ENCODE measurements around the gene FSTL4.

FSTL4 gene

DNA sequence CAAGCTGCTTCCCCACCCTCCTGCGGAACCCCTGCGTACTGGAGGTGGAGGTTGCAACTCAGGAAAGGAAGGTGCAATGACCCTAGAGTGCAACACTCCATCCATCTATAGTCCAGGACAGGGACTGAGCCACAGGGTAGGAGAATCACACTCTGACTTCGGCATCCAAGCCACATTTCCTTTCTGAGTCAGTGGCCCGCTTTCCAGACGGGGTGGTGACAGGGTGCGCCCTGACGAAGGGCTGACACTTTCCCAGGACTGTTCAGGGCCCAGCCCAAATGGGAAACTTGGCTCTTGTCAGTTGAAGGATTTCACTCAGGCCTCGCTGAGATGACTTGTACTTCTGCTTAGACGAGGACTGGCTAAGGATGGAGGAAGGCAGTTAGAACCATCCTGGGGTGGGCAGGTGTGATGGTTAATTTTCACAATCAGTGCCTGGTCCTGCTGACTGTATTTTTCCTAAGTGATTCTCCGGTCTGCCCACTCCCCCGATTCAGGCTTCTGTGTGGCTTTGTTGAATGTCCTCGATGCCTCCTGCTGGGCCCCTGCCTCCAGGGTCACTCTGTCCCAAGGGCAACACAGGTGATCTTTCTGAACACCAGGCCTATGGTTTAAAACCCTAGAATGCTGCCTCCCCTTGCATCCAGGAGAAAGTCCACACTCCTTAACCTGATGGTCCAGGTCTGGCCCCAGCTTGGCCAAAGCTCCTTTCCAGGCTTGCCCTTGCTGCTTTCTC lies 228.1 kb downstream of the FSTL4 start:
- no peak for DNase-seq
- Mint-ChIP-seq H3K27me3 (peaks cover 35% of the 10 kb centered on the region), H3K27ac (no peak overlapping the region), H3K4me1 (ENCODE audit: low read depth) (peaks cover 3% of the 10 kb centered on the region), H3K9me3 (no peaks in the 10 kb centered on the region), H3K36me3 (ENCODE audit: low read depth) (no peaks in the 10 kb centered on the region), H3K4me3 (no peak overlapping the region)

DNA sequence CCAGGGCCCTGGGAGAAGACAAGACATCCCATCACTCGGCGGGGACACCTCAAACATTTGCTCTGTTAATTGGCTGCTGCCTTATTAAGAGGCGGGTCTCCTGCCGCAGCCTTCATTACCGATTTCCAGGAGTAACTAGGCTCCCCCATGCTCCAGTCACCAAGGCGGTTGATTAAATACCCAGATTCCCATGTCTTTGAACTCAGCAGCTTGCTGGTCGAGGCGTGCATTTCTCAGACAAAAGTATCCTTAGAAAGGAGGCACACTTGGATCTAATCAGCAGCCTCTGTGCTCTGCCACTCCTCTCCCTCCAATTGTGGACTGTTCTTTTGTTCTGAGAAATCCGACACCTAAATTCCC lies 228.8 kb downstream of the FSTL4 start:
- H3K4me1 Mint-ChIP-seq (ENCODE audit: low read depth), result peaks cover 3% of the 10 kb centered on the region
- no peak for DNase-seq
- H3K27ac Mint-ChIP-seq, result no peak overlapping the region
- no peaks in the 10 kb centered on the region for H3K36me3 Mint-ChIP-seq (ENCODE audit: low read depth)
- no peak overlapping the region for H3K4me3 Mint-ChIP-seq
- H3K9me3 Mint-ChIP-seq, result no peaks in the 10 kb centered on the region
- H3K27me3 Mint-ChIP-seq, result peaks cover 32% of the 10 kb centered on the region

- no peak overlapping the region for H3K27ac Mint-ChIP-seq
- H3K27me3 Mint-ChIP-seq, result peaks cover 31% of the 10 kb centered on the region
- H3K36me3 Mint-ChIP-seq (ENCODE audit: low read depth), result no peaks in the 10 kb centered on the region
- peaks cover under 1% of the 10 kb centered on the region for H3K9me3 Mint-ChIP-seq
- peaks cover 3% of the 10 kb centered on the region for H3K4me1 Mint-ChIP-seq (ENCODE audit: low read depth)
- no peak overlapping the region for H3K4me3 Mint-ChIP-seq
- DNase-seq, result no peak
Observed at GRCh38 chr5:133382661-133383579, 229.4 kb downstream of the FSTL4 start.

DNA sequence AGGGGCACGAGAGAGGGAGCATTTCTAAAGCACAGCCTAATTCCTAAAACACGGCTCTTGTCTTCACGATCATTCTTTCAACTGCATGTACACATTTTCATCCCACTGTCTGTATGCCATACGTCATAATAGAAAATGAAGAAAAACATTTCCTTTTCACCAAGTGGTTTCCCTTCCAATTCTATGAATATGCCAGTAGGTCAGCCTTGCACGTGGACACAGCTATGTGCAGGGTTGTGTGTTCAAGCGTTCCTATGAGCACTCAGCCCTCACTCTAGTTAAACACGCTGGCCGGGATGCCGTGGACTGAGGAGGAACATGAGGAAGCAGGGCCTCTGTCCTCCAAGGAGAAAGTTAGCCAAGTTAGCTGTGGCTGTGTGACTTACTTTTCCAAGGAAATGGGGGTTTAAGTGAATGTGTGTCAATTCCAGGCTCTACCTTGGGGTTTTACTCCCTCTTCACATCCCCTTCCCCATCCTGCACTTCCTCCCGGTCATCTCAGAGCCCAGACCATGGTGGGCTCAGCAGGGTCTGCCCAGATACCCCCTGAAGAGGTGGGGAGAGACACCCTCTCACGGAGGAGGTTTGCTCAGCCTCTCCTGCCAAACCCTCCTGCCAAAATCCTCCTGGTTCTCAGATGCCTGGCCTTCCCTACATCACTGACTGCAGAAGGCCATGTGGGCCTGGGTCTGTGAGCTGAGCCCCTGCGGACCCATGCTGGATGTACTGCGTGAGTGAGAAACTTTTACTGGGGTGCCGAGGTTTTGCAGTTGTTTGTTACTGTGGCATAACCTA lies 230.6 kb downstream of the FSTL4 start:
- peaks cover 3% of the 10 kb centered on the region for H3K4me1 Mint-ChIP-seq (ENCODE audit: low read depth)
- H3K36me3 Mint-ChIP-seq (ENCODE audit: low read depth), result no peaks in the 10 kb centered on the region
- no peak overlapping the region for H3K27ac Mint-ChIP-seq
- H3K27me3 Mint-ChIP-seq, result peaks cover 30% of the 10 kb centered on the region
- DNase-seq, result no peak
- H3K9me3 Mint-ChIP-seq, result peaks cover 12% of the 10 kb centered on the region
- H3K4me3 Mint-ChIP-seq, result no peak overlapping the region

DNA sequence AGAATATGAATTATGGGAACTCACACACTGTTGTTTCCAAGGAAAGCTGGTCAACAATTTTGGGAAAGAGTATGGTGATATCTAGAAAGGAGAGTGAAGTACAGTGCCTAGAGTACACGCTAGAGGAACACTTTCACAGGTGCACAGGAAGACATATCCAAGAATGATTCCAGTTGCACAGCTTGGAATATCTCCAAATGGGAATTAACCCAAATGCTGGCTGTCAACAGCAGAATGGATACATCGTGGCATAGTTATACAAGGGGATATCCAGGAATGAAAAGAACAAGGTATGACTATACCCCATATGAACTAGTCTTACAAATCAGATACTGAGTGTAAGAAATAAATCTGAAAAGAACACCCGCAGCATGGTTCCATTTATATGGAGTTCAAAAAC lies 231.3 kb downstream of the FSTL4 start:
- Mint-ChIP-seq H3K9me3 (peaks cover 17% of the 10 kb centered on the region), H3K36me3 (ENCODE audit: low read depth) (no peaks in the 10 kb centered on the region), H3K27me3 (peaks cover 23% of the 10 kb centered on the region), H3K4me1 (ENCODE audit: low read depth) (no peaks in the 10 kb centered on the region), H3K4me3 (no peak overlapping the region), H3K27ac (no peak overlapping the region)
- no peak for DNase-seq

DNA sequence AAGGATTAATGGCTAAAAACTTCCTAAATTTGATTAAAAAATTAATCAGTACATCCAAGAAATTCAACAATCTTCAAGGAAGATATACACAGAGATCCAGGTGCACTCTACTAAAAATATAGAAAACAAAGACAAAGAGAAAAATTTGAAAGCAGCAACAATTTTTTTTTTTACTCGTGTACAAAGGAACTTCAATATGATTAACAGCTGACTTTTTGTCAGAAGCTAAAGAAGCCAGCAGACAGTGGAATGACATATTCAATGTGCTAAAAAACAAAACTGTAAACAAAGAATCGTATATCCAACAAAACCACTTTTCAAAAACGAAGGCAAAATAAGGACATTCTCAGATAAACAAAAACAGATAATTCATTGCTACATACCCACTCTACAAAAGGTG lies 234.6 kb downstream of the FSTL4 start:
- Mint-ChIP-seq H3K4me3 (no peak overlapping the region), H3K4me1 (ENCODE audit: low read depth) (no peaks in the 10 kb centered on the region), H3K9me3 (peaks cover 21% of the 10 kb centered on the region), H3K36me3 (ENCODE audit: low read depth) (no peaks in the 10 kb centered on the region), H3K27ac (no peak overlapping the region), H3K27me3 (peaks cover 27% of the 10 kb centered on the region)
- DNase-seq, result no peak

DNA sequence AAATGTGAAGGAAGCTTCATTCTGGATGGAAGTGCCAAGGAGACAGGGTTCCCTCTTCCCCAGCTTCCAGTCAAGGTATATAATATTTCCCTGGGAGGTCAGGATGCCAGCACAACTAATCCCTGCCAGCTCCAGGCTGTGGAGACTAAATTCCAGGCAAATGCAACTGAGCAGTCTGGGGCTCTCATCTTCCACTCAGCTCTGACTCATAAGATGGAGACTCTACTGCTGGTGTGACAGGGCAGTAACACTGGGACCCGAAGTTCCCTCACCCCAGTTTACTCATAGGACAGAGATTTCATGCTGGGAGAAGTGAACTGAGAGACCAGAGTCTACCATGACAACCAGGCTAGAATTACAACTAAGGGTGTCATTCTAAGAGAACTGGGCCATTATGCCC lies 235.4 kb downstream of the FSTL4 start:
- Mint-ChIP-seq H3K4me1 (ENCODE audit: low read depth) (no peaks in the 10 kb centered on the region), H3K36me3 (ENCODE audit: low read depth) (no peaks in the 10 kb centered on the region), H3K4me3 (no peak overlapping the region), H3K9me3 (peaks cover 21% of the 10 kb centered on the region), H3K27me3 (peaks cover 21% of the 10 kb centered on the region), H3K27ac (no peak overlapping the region)
- no peak for DNase-seq

DNA sequence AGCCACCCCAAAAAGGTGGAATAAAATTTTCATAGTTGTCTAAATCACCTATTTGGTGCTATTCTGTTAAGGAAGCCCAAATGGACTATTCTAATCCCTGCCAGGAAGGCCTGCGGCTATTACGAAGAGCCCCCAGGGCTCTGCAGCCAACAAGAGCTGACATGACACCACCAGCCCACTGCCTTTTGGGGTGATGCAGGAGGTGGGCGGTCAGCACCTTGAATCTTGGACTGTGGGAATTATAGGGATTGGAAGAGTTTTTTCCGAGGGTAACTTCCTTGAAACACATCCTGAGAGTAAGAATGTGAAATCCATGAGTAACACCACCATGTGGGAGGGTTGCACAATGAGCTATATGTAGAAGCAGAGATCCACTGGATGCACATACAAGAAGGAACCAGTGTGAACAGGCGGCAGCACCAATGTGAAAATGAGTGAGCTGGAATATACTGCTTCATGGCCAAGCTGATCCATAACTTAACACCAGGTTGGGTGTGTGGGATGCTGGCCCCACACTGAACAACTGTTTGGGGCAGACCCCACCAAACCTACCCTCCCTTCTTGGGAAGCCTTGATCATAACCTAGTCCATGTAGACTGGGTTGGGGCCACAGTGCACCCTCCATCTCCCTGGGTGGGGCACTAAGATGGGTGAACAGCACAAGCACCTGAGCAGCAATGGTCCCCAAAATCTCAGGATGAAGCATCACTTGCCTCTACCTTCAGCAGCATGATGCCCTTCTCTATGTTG lies 239.0 kb downstream of the FSTL4 start:
- peaks cover 26% of the 10 kb centered on the region for H3K27me3 Mint-ChIP-seq
- DNase-seq, result no peak
- H3K27ac Mint-ChIP-seq, result no peak overlapping the region
- H3K36me3 Mint-ChIP-seq (ENCODE audit: low read depth), result no peaks in the 10 kb centered on the region
- no peak overlapping the region for H3K4me3 Mint-ChIP-seq
- H3K9me3 Mint-ChIP-seq, result peaks cover 21% of the 10 kb centered on the region
- no peaks in the 10 kb centered on the region for H3K4me1 Mint-ChIP-seq (ENCODE audit: low read depth)

DNA sequence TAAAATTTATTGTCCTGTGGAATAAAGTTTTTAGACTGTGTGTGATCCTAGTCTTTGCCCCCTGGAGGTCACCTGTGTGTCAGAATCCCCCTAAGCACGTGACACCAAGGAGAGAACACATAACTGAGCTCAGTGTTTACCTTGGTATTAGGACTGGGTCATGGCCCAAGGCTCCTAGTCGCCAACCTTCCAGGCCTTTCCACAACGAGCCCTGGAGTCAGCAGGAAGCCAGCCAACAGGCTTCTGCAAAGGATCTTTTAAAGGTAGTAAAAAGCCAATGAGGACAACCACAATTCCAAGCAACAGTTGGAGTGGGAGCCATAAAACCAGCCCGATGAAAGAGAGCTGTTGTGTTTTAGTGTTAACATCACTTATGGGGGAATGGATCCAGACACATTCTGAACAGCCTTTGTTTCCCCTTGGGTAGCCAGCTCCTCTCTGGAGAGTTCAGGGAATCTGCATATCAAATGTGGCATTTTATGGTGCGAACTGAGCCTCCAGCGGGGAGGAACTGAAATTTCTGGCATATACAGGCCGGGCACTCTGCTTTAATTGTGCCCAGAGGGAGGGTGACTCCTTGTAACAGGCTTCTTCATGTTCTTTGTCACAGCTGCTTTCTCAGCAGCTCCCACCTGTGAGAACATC lies 239.9 kb downstream of the FSTL4 start:
- H3K27me3 Mint-ChIP-seq, result peaks cover 25% of the 10 kb centered on the region
- DNase-seq, result no peak
- no peak overlapping the region for H3K27ac Mint-ChIP-seq
- no peaks in the 10 kb centered on the region for H3K4me1 Mint-ChIP-seq (ENCODE audit: low read depth)
- no peaks in the 10 kb centered on the region for H3K36me3 Mint-ChIP-seq (ENCODE audit: low read depth)
- H3K4me3 Mint-ChIP-seq, result no peak overlapping the region
- H3K9me3 Mint-ChIP-seq, result peaks cover 15% of the 10 kb centered on the region

DNA sequence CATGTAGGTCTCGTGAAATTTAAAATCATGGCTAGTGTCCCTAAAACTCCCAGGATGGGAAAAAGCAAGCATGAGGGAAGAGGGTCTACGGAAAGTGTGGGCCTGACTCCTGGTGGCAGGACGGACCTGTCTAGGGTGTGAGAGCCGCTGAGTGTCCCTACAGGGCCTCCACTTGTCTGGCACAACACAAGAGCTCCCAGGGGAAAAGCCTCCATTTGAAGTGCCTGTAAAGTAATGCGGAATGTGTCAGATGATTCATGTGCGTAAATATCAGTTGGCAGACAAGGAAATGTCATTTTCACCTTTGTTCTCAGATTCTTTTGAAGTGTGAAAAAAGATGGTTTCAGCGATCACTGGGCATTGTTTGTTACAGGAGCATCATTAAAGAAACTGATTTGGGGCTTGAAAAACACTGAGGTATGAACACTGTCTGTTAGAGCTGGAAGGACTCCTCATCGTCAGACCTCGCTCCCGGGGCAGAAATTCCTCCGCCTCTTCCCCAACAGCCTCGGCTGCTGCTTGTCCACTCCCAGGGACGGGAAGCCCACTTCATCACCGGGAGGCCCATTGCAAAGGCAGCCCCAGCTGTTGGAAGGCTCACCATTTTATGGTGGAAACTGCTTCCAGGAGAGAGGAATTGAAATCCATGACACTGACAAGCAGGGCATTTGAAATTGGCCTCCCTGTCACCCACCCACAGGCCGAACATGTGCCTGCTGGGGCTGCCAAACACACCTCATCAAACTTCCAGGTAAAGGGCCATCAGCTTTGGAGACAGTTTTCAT lies 240.8 kb downstream of the FSTL4 start:
- H3K36me3 Mint-ChIP-seq (ENCODE audit: low read depth), result no peaks in the 10 kb centered on the region
- no peak overlapping the region for H3K4me3 Mint-ChIP-seq
- H3K4me1 Mint-ChIP-seq (ENCODE audit: low read depth), result no peaks in the 10 kb centered on the region
- peaks cover 22% of the 10 kb centered on the region for H3K27me3 Mint-ChIP-seq
- no peak overlapping the region for H3K27ac Mint-ChIP-seq
- DNase-seq, result no peak
- H3K9me3 Mint-ChIP-seq, result peaks cover 8% of the 10 kb centered on the region

DNA sequence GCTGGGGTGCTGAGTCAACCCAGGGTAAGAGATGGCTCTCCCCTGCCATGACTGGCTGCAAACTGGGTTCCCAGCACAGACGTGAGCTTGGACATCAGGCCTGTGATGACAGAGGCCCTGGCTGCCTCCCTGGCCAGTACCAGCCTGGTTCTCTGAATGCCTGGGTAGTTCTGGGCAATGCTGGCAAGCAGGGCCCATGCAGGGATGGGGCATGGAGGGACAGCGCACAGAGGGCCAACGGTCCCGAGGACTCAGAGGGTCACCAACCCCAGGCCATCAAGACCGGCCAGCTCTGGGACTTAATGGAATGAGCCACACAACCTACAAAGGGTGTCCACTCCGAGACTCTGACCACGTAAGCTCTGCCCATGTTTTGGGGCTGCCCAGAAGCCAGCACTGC lies 241.4 kb downstream of the FSTL4 start:
- H3K27me3 Mint-ChIP-seq, result peaks cover 22% of the 10 kb centered on the region
- no peaks in the 10 kb centered on the region for H3K4me1 Mint-ChIP-seq (ENCODE audit: low read depth)
- H3K9me3 Mint-ChIP-seq, result peaks cover 4% of the 10 kb centered on the region
- no peak for DNase-seq
- H3K27ac Mint-ChIP-seq, result no peak overlapping the region
- H3K36me3 Mint-ChIP-seq (ENCODE audit: low read depth), result no peaks in the 10 kb centered on the region
- no peak overlapping the region for H3K4me3 Mint-ChIP-seq

GRCh38 chr5:133370036-133370831 lies 242.1 kb downstream of the FSTL4 start:
- no peak for DNase-seq
- Mint-ChIP-seq H3K27me3 (peaks cover 22% of the 10 kb centered on the region), H3K27ac (no peak overlapping the region), H3K4me1 (ENCODE audit: low read depth) (no peaks in the 10 kb centered on the region), H3K4me3 (no peak overlapping the region), H3K36me3 (ENCODE audit: low read depth) (no peaks in the 10 kb centered on the region), H3K9me3 (peaks cover 4% of the 10 kb centered on the region)

All from activated T-cell treated with anti-CD3 and anti-CD28 coated beads, Interleukin-2, amount 50 U/mL, for 24 hours (primary cell).